PC-3 (cell line): ENCODE measurements around the gene BCL6B. TPM values are rescaled to one million over a fixed set of nuclear protein-coding genes. Genes with fewer than 3 reads are reported as not detected.

Experiments used
- ATAC-seq: fragments of 200-7000 bp; cut with Tn5 transposase; 2 replicates; pipeline ENCODE4 v1.9.1; 2020; ENCODE audit warnings: mild to moderate bottlenecking, moderate library complexity
- BruUV-seq: library from RNA; stranded (reverse); fragments of 400-500 nt; replicated peaks from 2 replicates; lab custom pipeline; 2021; lab: Mats Ljungman, UMichigan
- CTCF ChIA-PET: fragments of 300-600 bp; sonication (Branson Sonifier 250); formaldehyde crosslinking; loops from one replicate; lab custom pipeline; 2022; ENCODE audit warnings: antibody characterized with exemption; lab: Charles Lee
- POLR2A ChIA-PET: fragments of 300-600 bp; sonication (Branson Sonifier 250); formaldehyde crosslinking; loops from one replicate; lab custom pipeline; 2022; ENCODE audit warnings: antibody characterized with exemption; ENCODE audit not compliant: unreplicated experiment; lab: Charles Lee
- DNase-seq: peaks from one replicate; pipeline ENCODE4 v3.0.0-alpha.2; 2015
- H2AFZ ChIP-seq: fragments of 300-600 bp; sonication (generic); 2 replicates; pipeline ENCODE4 v1.6.0; 2016; ENCODE audit warnings: antibody characterized with exemption, low read length
- H3F3A ChIP-seq: fragments of 300-600 bp; sonication (generic); one replicate; pipeline ENCODE4 v1.6.0; 2017; ENCODE audit warnings: antibody characterized with exemption, low read length, control low read depth, mild to moderate bottlenecking; ENCODE audit not compliant: unreplicated experiment
- H3K27ac ChIP-seq: fragments of 300-600 bp; sonication (generic); 2 replicates; pipeline ENCODE4 v1.5.1; 2016; ENCODE audit warnings: mild to moderate bottlenecking, low read length
- H3K27me3 ChIP-seq: fragments of 300-600 bp; sonication (generic); 2 replicates; pipeline ENCODE4 v1.6.1; 2016; ENCODE audit warnings: low read length, mixed read lengths
- H3K36me3 ChIP-seq: fragments of 300-600 bp; sonication (generic); 2 replicates; pipeline ENCODE4 v1.6.1; 2016; ENCODE audit warnings: low read depth, mixed run types, low read length, mixed read lengths
- H3K4me1 ChIP-seq: fragments of 300-600 bp; sonication (generic); 2 replicates; pipeline ENCODE4 v1.5.1; 2016; ENCODE audit warnings: low read length; ENCODE audit not compliant: insufficient read depth
- H3K4me2 ChIP-seq: fragments of 300-600 bp; sonication (generic); 2 replicates; pipeline ENCODE4 v1.6.0; 2016; ENCODE audit warnings: low read length
- H3K4me3 ChIP-seq: fragments of 300-600 bp; sonication (generic); 2 replicates; pipeline ENCODE4 v1.5.1; 2016; ENCODE audit warnings: mild to moderate bottlenecking, low read length, mixed read lengths
- H3K79me2 ChIP-seq: fragments of 300-600 bp; sonication (generic); 2 replicates; pipeline ENCODE4 v1.6.1; 2017; ENCODE audit warnings: low read length, mixed read lengths
- H3K9ac ChIP-seq: fragments of 300-600 bp; sonication (generic); 2 replicates; pipeline ENCODE4 v1.6.0; 2016; ENCODE audit warnings: mild to moderate bottlenecking, low read length
- H3K9me2 ChIP-seq: fragments of 300-600 bp; sonication (generic); replicated peaks from 2 replicates; pipeline ENCODE4 v1.6.1; 2016; ENCODE audit warnings: mixed run types, low read length, mixed read lengths
- H3K9me3 ChIP-seq: fragments of 300-600 bp; sonication (generic); 2 replicates; pipeline ENCODE4 v1.6.1; 2016; ENCODE audit warnings: low read length, mixed read lengths
- H4K20me1 ChIP-seq: fragments of 300-600 bp; sonication (generic); 2 replicates; pipeline ENCODE4 v1.6.1; 2016; ENCODE audit warnings: low read length, mixed read lengths
- CTCF ChIP-seq: fragments of 300-600 bp; sonication (generic); conservative IDR thresholded peaks from 2 replicates; pipeline ENCODE4 v1.5.1; 2017; ENCODE audit warnings: antibody characterized with exemption, low read depth, mild to moderate bottlenecking, low read length
- EZH2 ChIP-seq: fragments of 300-600 bp; sonication (generic); IDR thresholded peaks from one replicate; pipeline ENCODE4 v1.6.1; 2017; ENCODE audit warnings: antibody characterized with exemption, mild to moderate bottlenecking, low read length; ENCODE audit not compliant: unreplicated experiment
- EZH2phosphoT487 ChIP-seq: fragments of 300-600 bp; sonication (generic); IDR thresholded peaks from 2 replicates; pipeline ENCODE4 v1.6.1; 2018; ENCODE audit warnings: mild to moderate bottlenecking, antibody characterized with exemption, low read length, borderline replicate concordance
- intact Hi-C: fragments of 100-400 bp; cut with micrococcal nuclease; formaldehyde crosslinking; loops from 2 replicates; pipeline ENCODE4 v1.9.0; 2023
- total RNA-seq: library from RNA; depleted of rRNA; stranded (reverse); fragments of >200 nt; gene quantifications from 2 replicates; pipeline ENCODE4 v1.2.3, GENCODE V29; 2014

The BCL6B gene
- total RNA-seq, 1 experiment from 2014 or later, result not detected

GRCh38 chr17:7003745-7004144, 19.1 kb upstream of the BCL6B start:
- ATAC-seq (no peak), DNase-seq (no peak)
- TF ChIP-seq CTCF (no peak), EZH2phosphoT487 (no peak), EZH2 (no peak)
- Histone ChIP-seq H3K36me3 (peaks cover 7% of the 10 kb centered on the region), H2AFZ (no peak overlapping the region), H3K4me2 (no peak overlapping the region), H3K9me2 (no peaks in the 10 kb centered on the region), H3K27ac (no peak overlapping the region), H3K4me1 (no peaks in the 10 kb centered on the region), H3K9ac (no peak overlapping the region), H4K20me1 (0 out of 2 replicates have a peak, but pooled peaks cover 2% of the 10 kb centered on the region), H3K9me3 (no peaks in the 10 kb centered on the region), H3K79me2 (0 out of 2 replicates have a peak, but pooled peaks cover 3% of the 10 kb centered on the region), H3F3A (no peaks in the 10 kb centered on the region), H3K4me3 (no peak overlapping the region), H3K27me3 (no peaks in the 10 kb centered on the region)
- CTCF ChIA-PET, result interaction anchor here (1.0 kb wide), 1 partner anchor 88 kb away, joined by 6 read pairs; no protein-coding TSS in a partner anchor
- intact Hi-C loops, result loop anchor here (2.0 kb wide), 1 partner anchor 93 kb away; no protein-coding TSS in a partner anchor
- POLR2A ChIA-PET, result no interaction called here
- no TSS peak for BruUV-seq

GRCh38 chr17:7004398-7005253, 18.2 kb upstream of the BCL6B start:
- Histone ChIP-seq H3K4me2 (no peak overlapping the region), H3K27ac (no peak overlapping the region), H3K9me2 (no peaks in the 10 kb centered on the region), H3K4me1 (no peaks in the 10 kb centered on the region), H3K27me3 (no peaks in the 10 kb centered on the region), H4K20me1 (0 out of 2 replicates have a peak, but pooled peaks cover 2% of the 10 kb centered on the region), H3K4me3 (no peak overlapping the region), H3K9ac (no peak overlapping the region), H2AFZ (no peak overlapping the region), H3K79me2 (peaks cover 9% of the 10 kb centered on the region), H3F3A (no peaks in the 10 kb centered on the region), H3K9me3 (no peaks in the 10 kb centered on the region), H3K36me3 (peaks cover 7% of the 10 kb centered on the region)
- no peak for TF ChIP-seq EZH2phosphoT487
- TF ChIP-seq EZH2, result no peak
- TF ChIP-seq CTCF, result peak; percentile 80
- no TSS peak for BruUV-seq
- peak; percentile 71 for ATAC-seq
- intact Hi-C loops, result loop anchor here (2.0 to 5.0 kb wide), 2 partner anchors 94 to 162 kb away; no protein-coding TSS in a partner anchor
- DNase-seq, result peak; percentile 82
- ChIA-PET CTCF (interaction anchor here (1.0 kb wide), 2 partner anchors 89 to 90 kb away, joined by 3 to 6 read pairs; no protein-coding TSS in a partner anchor), POLR2A (no interaction called here)
